Astrocyte (in vitro differentiated cells and primary cell): ENCODE data around the gene PPWD1. TPM values are rescaled to one million over a fixed set of nuclear protein-coding genes. Genes with fewer than 3 reads are reported as not detected.

Experiments used
- DNase-seq: peaks from one replicate; pipeline ENCODE4 v3.0.0-alpha.2; 2010; ENCODE audit warnings: low read depth
- FAIRE-seq: peaks from 2 replicates; lab custom pipeline; 2011; peaks lifted over from hg19 to GRCh38; lab: Jason Lieb, UNC
- H2AFZ ChIP-seq: 2 replicates; pipeline ENCODE4 v1.6.0; 2012; ENCODE audit warnings: low read depth, low read length, inconsistent platforms
- H3K27ac ChIP-seq: 2 replicates; pipeline ENCODE4 v1.5.1; 2011; ENCODE audit warnings: low read depth, low read length, inconsistent platforms
- H3K27me3 ChIP-seq: 2 replicates; pipeline ENCODE4 v1.6.0; 2011; ENCODE audit warnings: low read length, inconsistent platforms; ENCODE audit not compliant: insufficient read depth
- H3K36me3 ChIP-seq: 2 replicates; pipeline ENCODE4 v1.5.1; 2011; ENCODE audit warnings: low read length, inconsistent platforms; ENCODE audit not compliant: insufficient read depth
- H3K4me1 ChIP-seq: 2 replicates; pipeline ENCODE4 v1.5.1; 2011; ENCODE audit warnings: low read length, inconsistent platforms; ENCODE audit not compliant: insufficient read depth
- H3K4me2 ChIP-seq: 2 replicates; pipeline ENCODE4 v1.6.0; 2012; ENCODE audit warnings: low read length, inconsistent platforms
- H3K4me3 ChIP-seq: 2 replicates; pipeline ENCODE4 v1.5.1; 2011; ENCODE audit warnings: low read depth, mild to moderate bottlenecking, low read length, inconsistent platforms; ENCODE audit not compliant: insufficient read depth
- H3K79me2 ChIP-seq: 2 replicates; pipeline ENCODE4 v1.6.0; 2012; ENCODE audit warnings: mild to moderate bottlenecking, low read length, inconsistent platforms; ENCODE audit not compliant: insufficient read depth
- H3K9ac ChIP-seq: 2 replicates; pipeline ENCODE4 v1.6.0; 2012; ENCODE audit warnings: mild to moderate bottlenecking, low read length, inconsistent platforms
- H3K9me3 ChIP-seq: 2 replicates; pipeline ENCODE4 v1.5.1; 2012; ENCODE audit warnings: low read depth, mild to moderate bottlenecking, low read length, inconsistent platforms; ENCODE audit not compliant: insufficient read depth
- H4K20me1 ChIP-seq: 2 replicates; pipeline ENCODE4 v1.6.0; 2012; ENCODE audit warnings: low read length, inconsistent platforms; ENCODE audit not compliant: insufficient read depth
- H3K27ac Mint-ChIP-seq: one replicate; pipeline ENCODE4 v1.8.0; 2021; ENCODE audit warnings: mild to moderate bottlenecking, mixed read lengths; ENCODE audit not compliant: unreplicated experiment
- H3K27me3 Mint-ChIP-seq: one replicate; pipeline ENCODE4 v1.8.0; 2021; ENCODE audit warnings: low read depth, mixed read lengths; ENCODE audit not compliant: unreplicated experiment
- H3K36me3 Mint-ChIP-seq: one replicate; pipeline ENCODE4 v1.8.0; 2021; ENCODE audit warnings: low read depth, mixed read lengths; ENCODE audit not compliant: unreplicated experiment
- H3K4me1 Mint-ChIP-seq: one replicate; pipeline ENCODE4 v1.8.0; 2021; ENCODE audit warnings: low read depth, mixed read lengths; ENCODE audit not compliant: unreplicated experiment
- H3K4me3 Mint-ChIP-seq: one replicate; pipeline ENCODE4 v1.8.0; 2021; ENCODE audit warnings: mild to moderate bottlenecking, moderate library complexity, mixed read lengths; ENCODE audit not compliant: unreplicated experiment
- H3K9me3 Mint-ChIP-seq: one replicate; pipeline ENCODE4 v1.8.0; 2021; ENCODE audit warnings: mild to moderate bottlenecking, mixed read lengths; ENCODE audit not compliant: unreplicated experiment
- EZH2 ChIP-seq: IDR thresholded peaks from 2 replicates; pipeline ENCODE4 v1.6.1; 2012; ENCODE audit warnings: mild to moderate bottlenecking, low read length, inconsistent platforms; ENCODE audit not compliant: insufficient read depth
- total RNA-seq: library from RNA; stranded (reverse); gene quantifications from 2 replicates; pipeline ENCODE4 v1.2.1, GENCODE V29; 2021
- TF ChIP-seq, protein P1 (sequence below): IDR thresholded peaks from 2 replicates; pipeline ENCODE4 v1.5.1; 2011; ENCODE audit warnings: low read depth, mild to moderate bottlenecking, inconsistent platforms, low read length, moderate library complexity; ENCODE audit not compliant: insufficient read depth

The PPWD1 gene
- total RNA-seq, 1 donor from 2014 or later: 20.4 TPM

DNA sequence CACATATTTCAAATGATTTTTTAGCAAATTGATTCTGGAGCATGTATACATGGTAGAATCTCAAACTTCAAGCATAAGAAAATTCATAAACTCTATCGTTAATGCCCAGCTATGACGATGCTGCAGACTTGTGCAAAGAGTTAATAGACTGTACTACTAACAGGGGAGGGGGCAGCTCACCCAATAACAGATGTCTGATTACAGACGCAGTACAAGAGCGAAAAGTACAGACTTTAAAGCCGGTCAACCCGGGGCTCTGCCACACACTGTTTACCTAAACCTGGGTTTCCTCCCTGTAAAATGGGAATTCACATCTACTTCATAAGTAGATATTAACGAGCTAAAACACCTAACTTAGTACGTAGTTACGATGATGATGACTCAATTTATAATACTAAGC is 60.4 kb downstream of the PPWD1 start:
- Histone ChIP-seq H2AFZ (peak overlapping the region; percentile 68), H3K4me3 (peak overlapping the region; percentile 96), H3K9ac (peak overlapping the region; percentile 93), H3K27me3 (no peaks in the 10 kb centered on the region), H4K20me1 (peaks cover 20% of the 10 kb centered on the region), H3K4me1 (peaks cover 6% of the 10 kb centered on the region), H3K27ac (peak overlapping the region; percentile 89), H3K9me3 (no peaks in the 10 kb centered on the region), H3K36me3 (no peaks in the 10 kb centered on the region), H3K4me2 (peak overlapping the region; percentile 89), H3K79me2 (peaks cover 89% of the 10 kb centered on the region)
- Mint-ChIP-seq H3K36me3 (peaks cover 5% of the 10 kb centered on the region), H3K27ac (no peak overlapping the region), H3K27me3 (no peaks in the 10 kb centered on the region), H3K9me3 (no peaks in the 10 kb centered on the region), H3K4me1 (peaks cover 5% of the 10 kb centered on the region), H3K4me3 (peak overlapping the region; percentile 97)
- DNase-seq: no peak
- no peak for TF ChIP-seq EZH2
- TF ChIP-seq, protein P1, sequence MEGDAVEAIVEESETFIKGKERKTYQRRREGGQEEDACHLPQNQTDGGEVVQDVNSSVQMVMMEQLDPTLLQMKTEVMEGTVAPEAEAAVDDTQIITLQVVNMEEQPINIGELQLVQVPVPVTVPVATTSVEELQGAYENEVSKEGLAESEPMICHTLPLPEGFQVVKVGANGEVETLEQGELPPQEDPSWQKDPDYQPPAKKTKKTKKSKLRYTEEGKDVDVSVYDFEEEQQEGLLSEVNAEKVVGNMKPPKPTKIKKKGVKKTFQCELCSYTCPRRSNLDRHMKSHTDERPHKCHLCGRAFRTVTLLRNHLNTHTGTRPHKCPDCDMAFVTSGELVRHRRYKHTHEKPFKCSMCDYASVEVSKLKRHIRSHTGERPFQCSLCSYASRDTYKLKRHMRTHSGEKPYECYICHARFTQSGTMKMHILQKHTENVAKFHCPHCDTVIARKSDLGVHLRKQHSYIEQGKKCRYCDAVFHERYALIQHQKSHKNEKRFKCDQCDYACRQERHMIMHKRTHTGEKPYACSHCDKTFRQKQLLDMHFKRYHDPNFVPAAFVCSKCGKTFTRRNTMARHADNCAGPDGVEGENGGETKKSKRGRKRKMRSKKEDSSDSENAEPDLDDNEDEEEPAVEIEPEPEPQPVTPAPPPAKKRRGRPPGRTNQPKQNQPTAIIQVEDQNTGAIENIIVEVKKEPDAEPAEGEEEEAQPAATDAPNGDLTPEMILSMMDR: no peak
- no peak for FAIRE-seq

GRCh38 chr5:65624025-65624570 is 61.0 kb downstream of the PPWD1 start, which contains the start of gene TRIM23:
Gene TRIM23, minus strand, starts transcription at chr5:65624333. Its CDS starts 59 bp downstream, at chr5:65624274.
- Mint-ChIP-seq H3K9me3 (no peaks in the 10 kb centered on the region), H3K4me3 (peak within 1 kb of the TSS; percentile 97), H3K27ac (peak within 1 kb of the TSS; percentile 95), H3K4me1 (peaks cover 5% of the 10 kb centered on the region), H3K27me3 (no peaks in the 10 kb centered on the region), H3K36me3 (peaks cover 5% of the 10 kb centered on the region)
- H3K36me3 ChIP-seq: no peaks in the 10 kb centered on the region
- FAIRE-seq: no peak
- no peak for TF ChIP-seq EZH2
- TF ChIP-seq, protein P1: no peak
- peaks cover 19% of the 10 kb centered on the region for H4K20me1 ChIP-seq
- peak within 1 kb of the TSS; percentile 93 for H3K9ac ChIP-seq
- H3K27me3 ChIP-seq: no peaks in the 10 kb centered on the region
- H3K4me3 ChIP-seq: peak within 1 kb of the TSS; percentile 96
- H3K4me1 ChIP-seq: peaks cover 6% of the 10 kb centered on the region
- H2AFZ ChIP-seq: peak within 1 kb of the TSS; percentile 82
- peak within 1 kb of the TSS; percentile 89 for H3K27ac ChIP-seq
- H3K9me3 ChIP-seq: no peaks in the 10 kb centered on the region
- H3K79me2 ChIP-seq: peaks cover 89% of the 10 kb centered on the region
- peak within 1 kb of the TSS; percentile 89 for H3K4me2 ChIP-seq
- DNase-seq: peak; percentile 84
